ENCODE data around the gene SH3BP2.

The SH3BP2 gene

GRCh38 chr4:2887343-2887742 lies 94.5 kb downstream of the SH3BP2 start:
- DNase-seq, result no peak

GRCh38 chr4:2888886-2889285 lies 96.0 kb downstream of the SH3BP2 start:
- DNase-seq, result no peak
